ENCODE results near the gene ST6GALNAC3. TPM values are rescaled to one million over a fixed set of nuclear protein-coding genes. Genes with fewer than 3 reads are reported as not detected.

ST6GALNAC3 gene
- polyA plus RNA-seq, 3 donors: 90.2 to 103 (median 95.1) TPM

GRCh38 chr1:76279101-76279748 lies 204.7 kb downstream of the ST6GALNAC3 start:
- peak in 1 of 3 donors; percentile 25 for DNase-seq (ENCODE audit: low read depth in 3 of 3, low spot score in 2 of 3)

GRCh38 chr1:76281306-76281705 lies 206.8 kb downstream of the ST6GALNAC3 start:
- no peak for DNase-seq (ENCODE audit: low read depth in 3 of 3, low spot score in 2 of 3)

- DNase-seq (ENCODE audit: low read depth in 3 of 3, low spot score in 2 of 3): no peak
Observed at GRCh38 chr1:76284842-76285241, 210.3 kb downstream of the ST6GALNAC3 start.

GRCh38 chr1:76285578-76286135 lies 211.1 kb downstream of the ST6GALNAC3 start:
- DNase-seq (ENCODE audit: low read depth in 3 of 3, low spot score in 2 of 3): no peak

GRCh38 chr1:76287917-76288316 lies 213.4 kb downstream of the ST6GALNAC3 start:
- DNase-seq (ENCODE audit: low read depth in 3 of 3, low spot score in 2 of 3): no peak

GRCh38 chr1:76288758-76289483 lies 214.4 kb downstream of the ST6GALNAC3 start:
- DNase-seq (ENCODE audit: low read depth in 3 of 3, low spot score in 2 of 3): no peak

GRCh38 chr1:76289692-76290091 lies 215.1 kb downstream of the ST6GALNAC3 start:
- DNase-seq (ENCODE audit: low read depth in 3 of 3, low spot score in 2 of 3): no peak

GRCh38 chr1:76290271-76290670 lies 215.7 kb downstream of the ST6GALNAC3 start:
- DNase-seq (ENCODE audit: low read depth in 3 of 3, low spot score in 2 of 3): no peak

- no peak for DNase-seq (ENCODE audit: low read depth in 3 of 3, low spot score in 2 of 3)
Observed at GRCh38 chr1:76291191-76291590, 216.6 kb downstream of the ST6GALNAC3 start.

GRCh38 chr1:76291737-76292136 lies 217.2 kb downstream of the ST6GALNAC3 start:
- no peak for DNase-seq (ENCODE audit: low read depth in 3 of 3, low spot score in 2 of 3)

- DNase-seq (ENCODE audit: low read depth in 3 of 3, low spot score in 2 of 3): no peak
Observed at GRCh38 chr1:76292418-76293184, 218.1 kb downstream of the ST6GALNAC3 start.

GRCh38 chr1:76293831-76294230 lies 219.3 kb downstream of the ST6GALNAC3 start:
- DNase-seq (ENCODE audit: low read depth in 3 of 3, low spot score in 2 of 3): no peak

- no peak for DNase-seq (ENCODE audit: low read depth in 3 of 3, low spot score in 2 of 3)
Observed at GRCh38 chr1:76294482-76295194, 220.1 kb downstream of the ST6GALNAC3 start.

- no peak for DNase-seq (ENCODE audit: low read depth in 3 of 3, low spot score in 2 of 3)
Observed at GRCh38 chr1:76298399-76298798, 223.9 kb downstream of the ST6GALNAC3 start.

- no peak for DNase-seq (ENCODE audit: low read depth in 3 of 3, low spot score in 2 of 3)
Observed at GRCh38 chr1:76299036-76299435, 224.5 kb downstream of the ST6GALNAC3 start.

GRCh38 chr1:76300556-76300955 lies 226.0 kb downstream of the ST6GALNAC3 start:
- DNase-seq (ENCODE audit: low read depth in 3 of 3, low spot score in 2 of 3): no peak

- no peak for DNase-seq (ENCODE audit: low read depth in 3 of 3, low spot score in 2 of 3)
Observed at GRCh38 chr1:76302711-76303339, 228.3 kb downstream of the ST6GALNAC3 start.

GRCh38 chr1:76303340-76303717 lies 228.8 kb downstream of the ST6GALNAC3 start:
- DNase-seq (ENCODE audit: low read depth in 3 of 3, low spot score in 2 of 3): no peak

GRCh38 chr1:76313304-76313703 lies 238.8 kb downstream of the ST6GALNAC3 start:
- DNase-seq (ENCODE audit: low read depth in 3 of 3, low spot score in 2 of 3): no peak

GRCh38 chr1:76314730-76315129 lies 240.2 kb downstream of the ST6GALNAC3 start:
- DNase-seq (ENCODE audit: low read depth in 3 of 3, low spot score in 2 of 3): no peak
